Measurements from ENCODE around the gene C3orf85. TPM values are rescaled to one million over a fixed set of nuclear protein-coding genes. Genes with fewer than 3 reads are reported as not detected.

C3orf85 gene
- total and polyA plus RNA-seq, 12 donors: not detected

- TF ChIP-seq POLR2A (IDR thresholded peaks at IDR 0.05) (no peak), CTCF (IDR thresholded peaks at IDR 0.05) (no peak)
- intact Hi-C loops (cut with DNase I): no loop called here
Measured at GRCh38 chr3:109114746-109115145, 21.8 kb upstream of the C3orf85 start.

GRCh38 chr3:109115451-109115850 lies 21.1 kb upstream of the C3orf85 start:
- intact Hi-C loops (cut with DNase I): no loop called here
- TF ChIP-seq POLR2A (IDR thresholded peaks at IDR 0.05) (no peak), CTCF (IDR thresholded peaks at IDR 0.05) (no peak)
- Histone ChIP-seq H3K36me3 (replicated peaks in 1 of 2) (no peaks in the 10 kb centered on the region), H3K27ac (no peak overlapping the region), H3K27me3 (no peaks in the 10 kb centered on the region), H3K9me3 (replicated peaks in 1 of 3) (no peaks in the 10 kb centered on the region), H3K4me1 (replicated peaks in 1 of 2) (no peaks in the 10 kb centered on the region), H3K4me3 (no peak overlapping the region)
- 54 to 75% (median 74%) methylated on average over 2 of the region's 2 CpGs for WGBS, 4 donors
- no peak for DNase-seq

More at GRCh38 chr3:109114746-109115145, 21.8 kb upstream of the C3orf85 start:
- H3K9me3 ChIP-seq (replicated peaks in 1 of 3): no peaks in the 10 kb centered on the region
- no peaks in the 10 kb centered on the region for H3K4me1 ChIP-seq (replicated peaks in 1 of 2)
- H3K36me3 ChIP-seq (replicated peaks in 1 of 2): no peaks in the 10 kb centered on the region
- no peak overlapping the region for H3K4me3 ChIP-seq
- H3K27me3 ChIP-seq: no peaks in the 10 kb centered on the region
- WGBS, 4 donors: 77 to 83% (median 78%) methylated on average over 4 of the region's 4 CpGs
- peak in 1 of 7 donors; percentile 55 for DNase-seq
- no peak overlapping the region for H3K27ac ChIP-seq

GRCh38 chr3:109116031-109116430 lies 20.5 kb upstream of the C3orf85 start:
- no peaks in the 10 kb centered on the region for H3K4me1 ChIP-seq (replicated peaks in 1 of 2)

GRCh38 chr3:109117939-109118338 lies 18.6 kb upstream of the C3orf85 start, which contains the start of gene MORC1:
Gene MORC1, minus strand, starts transcription at chr3:109118134. Its CDS starts 75 bp downstream, at chr3:109118059.
- no peaks in the 10 kb centered on the region for H3K36me3 ChIP-seq (replicated peaks in 1 of 2)
- no peaks in the 10 kb centered on the region for H3K4me1 ChIP-seq (replicated peaks in 1 of 2)
- no peaks in the 10 kb centered on the region for H3K9me3 ChIP-seq (replicated peaks in 1 of 3)
- no peak for DNase-seq
- no peaks in the 10 kb centered on the region for H3K27me3 ChIP-seq
- WGBS, 4 donors: 92 to 95% (median 94%) methylated on average over 25 to 38 of the region's 38 CpGs
- intact Hi-C loops (cut with DNase I): no loop called here
- no peak within 1 kb of the TSS for H3K27ac ChIP-seq
- H3K4me3 ChIP-seq: no peak within 1 kb of the TSS
- no peak for TF ChIP-seq CTCF (IDR thresholded peaks at IDR 0.05)
- no peak for TF ChIP-seq POLR2A (IDR thresholded peaks at IDR 0.05)

More at GRCh38 chr3:109116031-109116430, 20.5 kb upstream of the C3orf85 start:
- Histone ChIP-seq H3K4me3 (no peak overlapping the region), H3K27ac (no peak overlapping the region), H3K9me3 (replicated peaks in 1 of 3) (no peaks in the 10 kb centered on the region), H3K36me3 (replicated peaks in 1 of 2) (no peaks in the 10 kb centered on the region), H3K27me3 (no peaks in the 10 kb centered on the region)
- DNase-seq: no peak
- TF ChIP-seq CTCF (IDR thresholded peaks at IDR 0.05) (no peak), POLR2A (IDR thresholded peaks at IDR 0.05) (no peak)
- 87 to 90% (median 88%) methylated on average over 2 of the region's 2 CpGs for WGBS, 4 donors
- intact Hi-C loops (cut with DNase I): no loop called here

All from adrenal gland (tissue), 12 donors.